Neutrophil (primary cell): Measurements from ENCODE around the gene SMARCD1.
"Not testable (repeated sequence)": the region's sequence is repeated elsewhere in the genome, so short reads cannot be mapped to it uniquely, and the experiment has no call there.

Experiments
- H3K27ac ChIP-seq: fragments of 200-600 bp; sonication (generic); 2 replicates; pipeline ENCODE4 v1.5.1; 2016; ENCODE audit warnings: mild to moderate bottlenecking, moderate library complexity
- H3K27me3 ChIP-seq: fragments of 200-600 bp; sonication (generic); 2 replicates; pipeline ENCODE4 v1.6.0; 2016; ENCODE audit warnings: mild to moderate bottlenecking
- H3K36me3 ChIP-seq: fragments of 200-600 bp; sonication (generic); 2 replicates; pipeline ENCODE4 v1.5.1; 2017
- H3K4me1 ChIP-seq, 2 experiments: fragments of 200-600 bp in 1 of 2; sonication (generic) in 1 of 2; 1 replicate in 1 of 2; 2 replicates in 1 of 2; pipeline versions ENCODE4 v1.5.1 to v1.6.1; 2013 to 2016; ENCODE audit warnings: low read depth in 1 of 2, low read length in 1 of 2, mild to moderate bottlenecking in 1 of 2, moderate library complexity in 1 of 2; ENCODE audit not compliant: control insufficient read depth in 1 of 2, insufficient read depth in 1 of 2
- H3K4me3 ChIP-seq, 2 experiments: fragments of 200-600 bp in 1 of 2; sonication (generic) in 1 of 2; 1 replicate in 1 of 2; 2 replicates in 1 of 2; pipeline ENCODE4 v1.5.1; 2013 to 2016; ENCODE audit warnings: low read depth in 1 of 2, low read length in 1 of 2, mild to moderate bottlenecking in 1 of 2, moderate library complexity in 1 of 2
- H3K9me3 ChIP-seq: fragments of 200-600 bp; sonication (generic); 2 replicates; pipeline ENCODE4 v1.5.1; 2016
- TF ChIP-seq, protein P1 (sequence below): fragments of 200-600 bp; sonication (generic); IDR thresholded peaks from 2 replicates; pipeline ENCODE4 v1.5.1; 2016; ENCODE audit warnings: antibody characterized with exemption

Gene SMARCD1

DNA sequence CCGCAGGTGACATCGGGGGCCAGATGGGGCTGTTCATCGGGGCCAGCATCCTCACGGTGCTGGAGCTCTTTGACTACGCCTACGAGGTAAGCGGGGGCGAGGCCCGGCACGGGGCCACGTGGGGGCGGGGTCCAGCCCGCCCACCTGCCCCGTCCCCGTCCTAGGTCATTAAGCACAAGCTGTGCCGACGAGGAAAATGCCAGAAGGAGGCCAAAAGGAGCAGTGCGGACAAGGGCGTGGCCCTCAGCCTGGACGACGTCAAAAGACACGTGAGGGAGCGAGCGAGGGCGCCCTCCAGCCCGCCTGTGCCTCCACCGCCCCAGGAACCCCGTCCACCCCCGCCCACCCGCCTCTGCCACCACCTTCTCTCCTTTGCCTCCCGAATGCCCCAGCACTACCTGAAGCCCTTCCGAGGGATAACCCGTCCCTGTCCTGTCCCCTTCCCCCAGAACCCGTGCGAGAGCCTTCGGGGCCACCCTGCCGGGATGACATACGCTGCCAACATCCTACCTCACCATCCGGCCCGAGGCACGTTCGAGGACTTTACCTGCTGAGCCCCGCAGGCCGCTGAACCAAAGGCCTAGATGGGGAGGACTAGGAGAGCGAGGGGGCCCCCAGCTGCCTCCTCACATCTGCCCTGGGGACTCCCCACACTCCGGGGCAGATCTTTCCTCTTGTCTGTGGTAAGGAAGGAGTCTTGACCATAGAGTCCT lies 3.9 kb upstream of the SMARCD1 start:
- Histone ChIP-seq H3K9me3 (no peaks in the 10 kb centered on the region), H3K27me3 (peaks cover 26% of the 10 kb centered on the region), H3K27ac (no peak overlapping the region), H3K4me3 (no peak overlapping the region), H3K4me1 (peaks cover 13 to 14% of the 10 kb centered on the region in 2 experiments), H3K36me3 (no peaks in the 10 kb centered on the region)
- TF ChIP-seq, protein P1, sequence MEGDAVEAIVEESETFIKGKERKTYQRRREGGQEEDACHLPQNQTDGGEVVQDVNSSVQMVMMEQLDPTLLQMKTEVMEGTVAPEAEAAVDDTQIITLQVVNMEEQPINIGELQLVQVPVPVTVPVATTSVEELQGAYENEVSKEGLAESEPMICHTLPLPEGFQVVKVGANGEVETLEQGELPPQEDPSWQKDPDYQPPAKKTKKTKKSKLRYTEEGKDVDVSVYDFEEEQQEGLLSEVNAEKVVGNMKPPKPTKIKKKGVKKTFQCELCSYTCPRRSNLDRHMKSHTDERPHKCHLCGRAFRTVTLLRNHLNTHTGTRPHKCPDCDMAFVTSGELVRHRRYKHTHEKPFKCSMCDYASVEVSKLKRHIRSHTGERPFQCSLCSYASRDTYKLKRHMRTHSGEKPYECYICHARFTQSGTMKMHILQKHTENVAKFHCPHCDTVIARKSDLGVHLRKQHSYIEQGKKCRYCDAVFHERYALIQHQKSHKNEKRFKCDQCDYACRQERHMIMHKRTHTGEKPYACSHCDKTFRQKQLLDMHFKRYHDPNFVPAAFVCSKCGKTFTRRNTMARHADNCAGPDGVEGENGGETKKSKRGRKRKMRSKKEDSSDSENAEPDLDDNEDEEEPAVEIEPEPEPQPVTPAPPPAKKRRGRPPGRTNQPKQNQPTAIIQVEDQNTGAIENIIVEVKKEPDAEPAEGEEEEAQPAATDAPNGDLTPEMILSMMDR: no peak

DNA sequence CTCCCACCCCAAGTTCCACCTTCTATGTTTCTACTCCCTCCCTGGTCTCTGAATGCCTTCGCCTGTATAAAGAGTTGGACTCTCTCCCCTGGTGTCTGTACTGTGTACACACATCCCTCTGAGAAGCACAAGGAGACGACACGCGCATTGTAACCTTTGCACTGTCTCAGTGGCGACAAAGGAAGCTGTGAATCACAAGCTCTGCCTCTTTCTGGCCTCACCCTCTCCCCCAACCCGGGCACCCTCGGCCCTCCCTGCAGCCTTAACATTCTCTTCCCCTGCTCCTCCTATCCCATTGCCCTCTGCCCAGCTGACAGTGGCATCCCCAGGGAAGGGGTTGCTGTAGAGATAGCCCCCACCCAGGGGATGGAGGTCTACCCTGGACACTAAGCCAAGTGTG lies 2.5 kb upstream of the SMARCD1 start:
- Histone ChIP-seq H3K4me3 (no peak overlapping the region), H3K9me3 (no peaks in the 10 kb centered on the region), H3K4me1 (peaks cover 13 to 14% of the 10 kb centered on the region in 2 experiments), H3K27me3 (peaks cover 26% of the 10 kb centered on the region), H3K36me3 (peaks cover 11% of the 10 kb centered on the region), H3K27ac (no peak overlapping the region)
- TF ChIP-seq, protein P1: no peak

DNA sequence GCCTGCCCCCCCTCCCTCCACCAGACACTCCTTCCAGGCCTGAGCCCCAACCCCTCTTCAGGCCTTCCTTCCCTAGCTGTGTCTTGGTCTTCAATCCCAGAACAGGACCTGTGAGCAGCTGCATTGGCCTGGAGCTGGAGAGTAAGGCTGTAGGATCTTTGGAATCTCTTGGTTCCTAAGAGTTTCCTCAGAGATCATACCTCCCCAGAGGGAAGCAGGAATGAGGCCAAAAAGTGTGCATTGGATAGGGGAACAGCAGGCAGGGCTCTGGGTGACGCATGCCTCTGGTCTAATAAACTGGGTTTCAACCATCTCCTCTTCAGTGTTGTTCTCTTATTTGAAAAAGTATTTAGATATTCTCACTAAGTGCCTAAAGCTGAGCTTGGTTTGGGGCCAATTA lies 1.8 kb upstream of the SMARCD1 start:
- TF ChIP-seq, protein P1: no peak
- no peak overlapping the region for H3K4me3 ChIP-seq
- no peaks in the 10 kb centered on the region for H3K9me3 ChIP-seq
- H3K27ac ChIP-seq: no peak overlapping the region
- H3K4me1 ChIP-seq: peaks cover 13 to 14% of the 10 kb centered on the region in 2 experiments
- peaks cover 26% of the 10 kb centered on the region for H3K27me3 ChIP-seq
- H3K36me3 ChIP-seq: peaks cover 11% of the 10 kb centered on the region

DNA sequence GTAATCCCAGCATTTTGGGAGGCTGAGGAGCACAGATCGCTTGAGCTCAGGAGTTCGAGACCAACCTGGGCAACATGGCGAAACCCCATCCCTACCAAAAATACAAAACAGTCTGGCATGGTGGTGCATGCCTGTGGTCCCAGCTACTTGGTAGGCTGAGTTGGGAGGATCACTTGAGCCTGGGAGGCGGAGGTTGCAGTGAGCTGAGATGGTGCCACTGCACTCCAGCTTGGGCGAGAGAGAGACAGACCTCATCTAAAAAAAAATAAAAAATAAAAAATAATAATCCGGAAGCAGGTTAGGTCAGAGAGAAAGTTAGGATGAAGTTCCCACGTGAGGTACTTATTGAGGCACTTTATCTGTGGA lies 750 bp upstream of the SMARCD1 start:
- H3K4me1 ChIP-seq: peaks cover 13 to 20% of the 10 kb centered on the region in 2 experiments
- peaks cover 25% of the 10 kb centered on the region for H3K27me3 ChIP-seq
- peaks cover 20% of the 10 kb centered on the region for H3K36me3 ChIP-seq
- peak overlapping the region; percentile 90 for H3K27ac ChIP-seq
- H3K4me3 ChIP-seq: peak overlapping the region; percentile 71 to 95
- H3K9me3 ChIP-seq: not testable (repeated sequence)

DNA sequence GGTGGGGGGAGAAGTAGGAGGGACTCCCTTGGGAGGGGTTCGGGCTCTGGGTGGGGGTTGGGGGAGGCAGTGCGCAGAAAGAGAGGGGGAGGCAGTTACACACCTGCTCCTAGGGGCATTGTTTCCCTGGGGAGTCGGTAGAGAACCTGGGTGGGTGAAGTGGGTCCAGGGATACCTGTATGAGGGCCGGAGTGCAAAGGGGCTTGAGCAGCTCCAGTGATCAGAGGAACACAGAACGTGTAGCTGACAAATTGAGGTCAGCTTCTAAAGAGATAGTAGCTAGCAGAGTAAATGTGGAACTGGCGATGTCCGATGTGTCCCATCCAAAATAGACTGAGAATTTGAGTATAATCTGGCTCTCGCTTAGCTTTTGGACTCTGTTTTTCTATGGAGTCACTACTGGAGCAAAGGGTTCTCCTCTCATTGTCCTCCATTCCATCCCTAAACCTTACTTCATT lies 502 bp downstream of the SMARCD1 start:
- Histone ChIP-seq H3K27ac (peak overlapping the region; percentile 90), H3K4me1 (peaks cover 13 to 20% of the 10 kb centered on the region in 2 experiments), H3K9me3 (no peaks in the 10 kb centered on the region), H3K36me3 (peaks cover 33% of the 10 kb centered on the region), H3K27me3 (peaks cover 13% of the 10 kb centered on the region), H3K4me3 (peak overlapping the region; percentile 71 to 95)
- TF ChIP-seq, protein P1: no peak

DNA sequence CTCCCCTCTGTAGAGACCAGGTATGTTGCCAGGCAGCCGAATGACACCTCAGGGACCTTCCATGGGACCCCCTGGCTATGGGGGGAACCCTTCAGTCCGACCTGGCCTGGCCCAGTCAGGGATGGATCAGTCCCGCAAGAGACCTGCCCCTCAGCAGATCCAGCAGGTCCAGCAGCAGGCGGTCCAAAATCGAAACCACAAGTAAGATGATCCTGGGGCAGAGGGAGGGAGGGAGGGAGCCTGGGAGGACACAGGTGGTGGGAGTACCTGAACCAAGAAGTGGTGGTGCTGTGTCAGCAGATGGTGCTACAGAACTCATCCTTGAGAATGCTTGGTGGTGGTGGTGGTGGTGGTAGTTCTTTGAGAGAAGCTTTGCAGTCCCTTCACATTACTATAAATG lies 1.0 kb downstream of the SMARCD1 start:
- Histone ChIP-seq H3K4me1 (peaks cover 13 to 20% of the 10 kb centered on the region in 2 experiments), H3K36me3 (peaks cover 38% of the 10 kb centered on the region), H3K4me3 (peak overlapping the region; percentile 71 to 95), H3K27ac (peak overlapping the region; percentile 90), H3K9me3 (no peaks in the 10 kb centered on the region), H3K27me3 (peaks cover 7% of the 10 kb centered on the region)
- TF ChIP-seq, protein P1: no peak
